ENCODE results near the gene DRG2. TPM values are rescaled to one million over a fixed set of nuclear protein-coding genes. Genes with fewer than 3 reads are reported as not detected.
A peak's percentile ranks its signal among the peaks of the same experiment; 100 is the strongest.

DRG2 gene
- polyA plus RNA-seq, 1 donor from 2014 or later, result 47.8 TPM

DNA sequence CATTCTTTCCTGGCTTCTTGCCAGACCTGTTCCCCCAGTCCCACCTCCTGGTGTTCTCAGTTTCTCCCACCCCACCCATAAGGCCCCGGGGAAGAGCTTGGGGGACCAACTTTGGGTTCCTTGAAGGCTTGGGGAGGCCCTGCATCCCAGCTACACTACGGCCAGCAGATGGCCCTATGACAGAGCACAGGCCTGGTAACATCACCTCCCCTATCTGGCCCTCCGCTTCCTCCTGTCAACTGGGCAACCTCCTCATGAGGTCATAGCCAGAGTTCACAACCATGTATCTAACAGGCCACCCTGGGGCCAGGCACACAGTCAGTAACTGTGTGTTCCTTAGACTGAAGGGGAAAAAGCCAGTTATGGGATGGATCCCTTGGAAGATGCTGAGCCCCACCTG is 52.2 kb downstream of the DRG2 start:
- Mint-ChIP-seq H3K4me1 (peaks cover 4 to 5% (median 4%) of the 10 kb centered on the region in 3 donors), H3K4me3 (no peak overlapping the region), H3K27me3 (peaks cover 2% of the 10 kb centered on the region), H3K9me3 (no peaks in the 10 kb centered on the region), H3K36me3 (no peaks in the 10 kb centered on the region), H3K27ac (peak overlapping the region in 1 of 3 donors; percentile 53)

DNA sequence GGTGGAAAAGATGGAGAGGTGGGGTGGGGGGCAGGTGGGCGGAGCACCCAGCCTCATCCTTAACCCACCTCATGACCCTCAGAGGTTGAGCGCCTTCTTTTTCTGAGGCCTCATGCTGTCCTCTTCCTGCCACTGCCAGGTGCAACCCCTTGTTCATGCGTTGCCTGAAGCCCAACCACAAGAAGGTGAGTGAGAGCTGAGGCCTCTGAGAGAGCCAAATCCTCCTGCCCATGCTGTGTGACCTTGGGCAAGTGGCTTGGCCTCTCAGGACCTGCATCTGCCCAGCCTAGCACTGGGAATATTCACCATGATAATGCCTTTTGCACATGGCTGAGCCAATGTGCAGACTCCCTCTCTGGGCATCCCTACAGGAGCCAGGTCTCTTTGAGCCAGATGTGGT is 52.9 kb downstream of the DRG2 start:
- H3K9me3 Mint-ChIP-seq, result no peaks in the 10 kb centered on the region
- no peak overlapping the region for H3K4me3 Mint-ChIP-seq
- no peak overlapping the region for H3K27ac Mint-ChIP-seq

DNA sequence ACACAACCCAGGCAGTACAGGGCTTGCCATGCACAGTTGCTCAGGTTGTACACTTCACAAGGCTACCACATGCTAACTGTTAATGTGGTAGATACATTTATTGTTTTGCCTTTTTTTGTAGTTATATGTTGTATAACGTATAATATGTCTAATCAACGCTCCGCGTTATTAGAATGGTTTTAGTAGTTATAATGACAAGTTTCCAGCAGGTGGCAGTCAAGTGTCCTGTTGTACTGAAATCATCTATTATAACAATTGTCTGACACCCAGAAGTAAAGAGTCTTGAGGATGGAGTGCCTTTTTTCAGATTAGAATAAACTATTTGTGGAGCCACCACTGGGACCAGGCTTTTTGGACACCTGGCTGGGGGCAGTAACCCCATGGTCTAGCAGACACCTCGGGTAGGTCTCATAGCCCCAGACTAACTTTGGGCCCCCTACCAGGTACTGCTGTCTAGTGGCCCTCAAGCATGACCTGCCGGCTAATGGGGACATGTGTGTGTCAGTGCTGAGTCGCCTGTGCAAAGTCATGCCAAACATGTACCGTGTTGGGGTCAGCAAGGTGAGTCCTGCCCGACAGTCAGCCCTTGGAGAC is 53.6 kb downstream of the DRG2 start:
- H3K27ac Mint-ChIP-seq, result no peak overlapping the region
- H3K4me1 Mint-ChIP-seq, result peaks cover 4 to 5% (median 4%) of the 10 kb centered on the region in 3 donors
- no peaks in the 10 kb centered on the region for H3K9me3 Mint-ChIP-seq
- no peak overlapping the region for H3K4me3 Mint-ChIP-seq
- peaks cover 2% of the 10 kb centered on the region for H3K27me3 Mint-ChIP-seq
- H3K36me3 Mint-ChIP-seq, result no peaks in the 10 kb centered on the region

More for the DNA sequence above, 52.9 kb downstream of the DRG2 start:
- no peaks in the 10 kb centered on the region for H3K36me3 Mint-ChIP-seq
- peaks cover 2% of the 10 kb centered on the region for H3K27me3 Mint-ChIP-seq
- peaks cover 4 to 5% (median 4%) of the 10 kb centered on the region in 3 donors for H3K4me1 Mint-ChIP-seq

DNA sequence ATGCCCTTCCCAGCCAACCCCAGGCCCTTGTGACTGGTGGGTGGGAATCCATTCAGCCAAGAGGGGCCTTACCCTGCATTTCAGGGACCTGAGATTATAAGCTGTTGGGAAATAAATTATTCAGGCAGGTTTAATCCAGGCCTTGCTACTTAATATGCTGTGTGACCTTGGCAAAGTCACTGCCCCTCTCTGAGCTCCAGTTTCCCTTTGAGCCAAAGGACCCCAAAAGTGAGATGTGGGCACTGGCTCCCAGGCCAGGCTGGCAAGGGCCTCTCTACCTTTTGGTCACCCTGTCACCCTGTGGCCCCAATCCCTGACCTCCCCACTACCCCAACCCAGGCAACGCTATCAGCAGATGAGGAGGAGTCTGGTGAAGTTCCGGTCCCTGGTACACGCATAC is 54.7 kb downstream of the DRG2 start:
- no peak overlapping the region for H3K27ac Mint-ChIP-seq
- H3K4me1 Mint-ChIP-seq, result peaks cover 4 to 5% (median 4%) of the 10 kb centered on the region in 3 donors
- no peaks in the 10 kb centered on the region for H3K9me3 Mint-ChIP-seq
- no peak overlapping the region for H3K4me3 Mint-ChIP-seq
- H3K27me3 Mint-ChIP-seq, result peaks cover 2% of the 10 kb centered on the region
- H3K36me3 Mint-ChIP-seq, result no peaks in the 10 kb centered on the region

DNA sequence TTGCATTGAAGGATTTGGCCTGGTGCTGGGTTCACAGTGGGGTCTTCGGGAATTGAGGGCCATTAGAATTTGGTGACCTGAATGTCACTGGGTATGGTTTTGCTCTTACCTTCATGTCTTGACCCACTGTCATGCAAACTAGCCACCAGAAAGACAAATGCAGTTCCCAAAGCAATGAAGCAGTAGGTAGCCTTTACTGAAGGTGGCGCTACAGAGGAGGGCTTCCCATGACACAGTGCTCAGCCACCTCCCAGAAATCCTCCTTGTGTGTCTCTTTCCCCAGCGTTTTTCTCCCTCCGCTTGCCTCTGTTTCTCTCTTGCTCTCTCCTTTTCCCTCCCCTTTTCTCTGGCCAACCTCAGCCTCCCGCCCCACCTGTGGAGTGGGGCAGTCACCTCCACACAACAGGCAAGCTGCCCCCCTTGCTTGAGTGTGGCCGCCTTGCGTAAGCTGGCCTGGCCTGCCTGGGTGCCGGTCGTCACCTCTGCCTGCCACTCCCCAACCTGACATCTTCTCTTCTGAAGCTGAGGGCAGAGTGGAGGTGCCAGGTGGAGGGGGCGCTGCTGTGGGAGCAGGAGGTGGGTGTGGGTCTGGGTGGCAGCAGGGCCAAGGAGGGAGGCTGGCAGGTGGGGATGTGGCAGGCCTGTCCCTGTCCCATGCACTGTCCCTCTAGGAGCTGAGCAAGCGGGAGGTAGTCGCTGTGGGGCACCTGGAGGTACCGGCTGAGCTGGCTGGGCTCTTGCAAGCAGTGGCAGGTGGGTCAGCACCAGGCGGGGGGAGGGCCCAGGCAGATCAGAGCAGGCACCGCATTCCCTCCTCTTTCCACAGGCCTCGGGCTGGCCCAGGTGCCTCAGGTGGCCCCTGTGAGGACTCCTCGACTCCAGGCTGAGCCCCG is 55.5 kb downstream of the DRG2 start:
- no peaks in the 10 kb centered on the region for H3K27me3 Mint-ChIP-seq

DNA sequence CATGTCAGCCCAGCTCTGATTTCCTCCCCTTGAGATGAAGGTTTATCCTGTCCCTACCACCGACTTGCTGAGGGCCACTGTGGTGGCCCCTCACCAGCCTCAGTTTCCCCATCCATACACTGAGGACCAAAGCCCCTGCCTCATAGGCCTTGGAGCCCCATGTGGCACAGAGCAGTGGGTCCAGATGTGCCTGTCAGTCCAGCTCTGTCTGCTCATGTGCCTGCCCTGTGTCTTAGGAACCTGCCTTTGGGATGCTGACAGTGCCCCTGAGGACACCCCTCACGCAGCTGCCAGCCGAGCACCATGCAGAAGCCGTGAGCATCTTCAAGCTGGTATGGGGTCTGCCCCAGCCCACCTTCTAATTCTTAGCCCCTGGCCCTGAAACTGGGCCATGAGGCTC is 56.5 kb downstream of the DRG2 start:
- no peak overlapping the region for H3K4me3 Mint-ChIP-seq
- H3K36me3 Mint-ChIP-seq, result no peaks in the 10 kb centered on the region
- H3K4me1 Mint-ChIP-seq, result peaks cover 4 to 5% (median 4%) of the 10 kb centered on the region in 3 donors

More for the DNA sequence above, 55.5 kb downstream of the DRG2 start:
- Mint-ChIP-seq H3K4me3 (no peak overlapping the region), H3K27ac (no peak overlapping the region), H3K4me1 (peaks cover 4 to 5% (median 4%) of the 10 kb centered on the region in 3 donors), H3K9me3 (no peaks in the 10 kb centered on the region), H3K36me3 (no peaks in the 10 kb centered on the region)

DNA sequence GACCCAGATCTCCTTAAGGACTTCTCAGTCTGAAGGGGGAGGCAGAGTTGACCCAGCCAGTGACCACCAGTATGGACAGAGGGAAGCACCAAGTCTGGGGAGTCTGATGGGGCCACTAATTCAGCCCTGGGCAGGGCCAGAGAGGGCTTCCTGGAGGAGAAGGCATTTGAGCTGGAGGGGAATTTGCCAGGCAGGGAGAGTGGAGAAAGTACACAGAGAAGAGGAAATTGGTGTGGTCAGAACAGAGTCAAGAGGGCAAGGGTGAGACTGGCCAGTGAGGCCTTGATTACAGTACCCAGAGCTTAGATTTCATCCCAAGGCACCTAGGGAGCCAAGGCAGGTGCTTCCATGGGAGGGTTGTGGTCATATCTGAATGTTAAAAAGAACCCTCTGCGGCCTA is 57.1 kb downstream of the DRG2 start:
- Mint-ChIP-seq H3K36me3 (no peaks in the 10 kb centered on the region), H3K4me3 (no peak overlapping the region), H3K27ac (no peak overlapping the region), H3K4me1 (peaks cover 4 to 5% (median 4%) of the 10 kb centered on the region in 3 donors), H3K27me3 (no peaks in the 10 kb centered on the region), H3K9me3 (no peaks in the 10 kb centered on the region)

More for the DNA sequence above, 56.5 kb downstream of the DRG2 start:
- H3K27ac Mint-ChIP-seq, result no peak overlapping the region
- H3K27me3 Mint-ChIP-seq, result no peaks in the 10 kb centered on the region
- H3K9me3 Mint-ChIP-seq, result no peaks in the 10 kb centered on the region

DNA sequence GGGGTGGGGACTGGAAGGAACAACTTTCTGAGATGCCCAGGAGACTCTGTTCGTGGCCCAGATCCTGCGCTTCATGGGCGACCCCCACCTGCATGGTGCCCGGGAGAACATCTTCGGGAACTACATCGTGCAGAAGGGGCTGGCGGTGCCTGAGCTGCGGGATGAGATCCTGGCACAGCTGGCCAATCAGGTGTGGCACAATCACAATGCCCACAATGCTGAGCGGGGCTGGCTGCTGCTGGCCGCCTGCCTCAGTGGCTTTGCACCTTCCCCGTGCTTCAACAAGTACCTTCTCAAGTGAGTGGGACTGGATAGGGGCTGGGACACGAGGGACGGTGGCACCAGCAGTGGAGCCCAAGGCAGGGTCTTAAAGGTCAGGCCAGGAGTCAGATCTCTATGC is 58.1 kb downstream of the DRG2 start:
- H3K4me3 Mint-ChIP-seq, result no peak overlapping the region
- no peaks in the 10 kb centered on the region for H3K36me3 Mint-ChIP-seq
- no peak overlapping the region for H3K27ac Mint-ChIP-seq
- H3K4me1 Mint-ChIP-seq, result peaks cover 4 to 5% (median 4%) of the 10 kb centered on the region in 3 donors
- no peaks in the 10 kb centered on the region for H3K9me3 Mint-ChIP-seq
- no peaks in the 10 kb centered on the region for H3K27me3 Mint-ChIP-seq

DNA sequence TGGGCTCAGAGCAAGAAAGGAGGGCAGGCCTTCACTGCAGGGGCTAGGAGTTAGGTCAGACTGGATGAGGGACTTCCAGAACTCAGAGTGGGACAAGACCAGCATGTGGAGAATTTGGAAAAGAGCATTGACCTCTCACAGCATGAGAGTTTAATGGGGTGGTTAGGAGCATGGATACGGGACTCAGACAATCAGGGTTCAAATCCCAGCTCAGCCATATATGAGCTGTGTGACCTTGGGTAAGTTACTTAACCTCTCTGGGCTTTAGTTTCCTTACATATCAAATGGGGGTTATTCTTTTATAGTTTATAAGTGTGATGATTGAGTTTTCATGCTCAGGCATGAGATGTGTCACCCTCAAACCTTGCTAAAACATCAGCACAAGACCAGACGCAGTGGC is 58.5 kb downstream of the DRG2 start:
- H3K9me3 Mint-ChIP-seq, result no peaks in the 10 kb centered on the region
- H3K4me1 Mint-ChIP-seq, result peaks cover 1 to 2% (median 1%) of the 10 kb centered on the region in 3 donors
- no peak overlapping the region for H3K4me3 Mint-ChIP-seq
- no peak overlapping the region for H3K27ac Mint-ChIP-seq
- H3K36me3 Mint-ChIP-seq, result no peaks in the 10 kb centered on the region
- no peaks in the 10 kb centered on the region for H3K27me3 Mint-ChIP-seq

DNA sequence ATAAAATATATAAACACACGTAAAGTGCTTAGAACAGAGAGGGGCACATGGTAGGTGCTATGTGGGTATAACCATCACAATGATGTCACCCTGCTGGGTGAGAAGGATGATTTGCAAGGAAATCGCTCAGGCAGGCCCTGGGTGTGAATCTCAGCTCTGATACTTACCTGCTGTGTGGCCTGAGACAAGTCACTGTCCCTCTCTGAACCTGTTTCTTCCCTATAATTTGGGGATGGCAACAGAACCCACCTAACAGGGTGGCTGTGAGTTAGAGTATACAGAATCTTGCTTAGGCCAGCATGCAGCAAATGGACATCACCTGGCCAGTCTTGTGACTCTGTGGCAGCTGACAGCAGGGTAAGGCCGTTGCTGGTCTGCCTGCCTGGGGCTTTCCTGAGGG is 59.2 kb downstream of the DRG2 start:
- Mint-ChIP-seq H3K9me3 (no peaks in the 10 kb centered on the region), H3K4me3 (no peak overlapping the region), H3K4me1 (no peaks in the 10 kb centered on the region), H3K27me3 (no peaks in the 10 kb centered on the region), H3K36me3 (no peaks in the 10 kb centered on the region), H3K27ac (peak overlapping the region in 1 of 3 donors; percentile 71)

DNA sequence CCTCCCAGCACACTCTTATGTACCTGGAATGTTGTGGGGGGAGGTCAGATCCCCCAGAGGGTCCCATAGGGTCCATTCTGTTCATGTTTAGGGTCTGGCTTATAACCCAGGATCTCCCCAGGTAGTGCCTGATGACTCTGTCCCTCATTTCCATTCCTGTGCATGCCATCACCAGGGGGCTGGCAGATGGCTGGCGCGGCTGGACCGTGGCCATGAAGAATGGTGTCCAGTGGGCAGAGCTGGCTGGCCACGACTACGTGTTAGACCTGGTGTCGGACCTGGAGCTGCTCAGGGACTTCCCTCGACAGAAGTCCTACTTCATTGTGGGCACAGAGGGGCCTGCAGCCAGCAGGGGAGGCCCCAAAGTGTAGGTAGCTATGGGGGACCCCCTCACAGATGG is 60.8 kb downstream of the DRG2 start:
- Mint-ChIP-seq H3K36me3 (peaks cover 2% of the 10 kb centered on the region), H3K4me1 (peaks cover 0 to 4% (median 3%) of the 10 kb centered on the region in 3 donors), H3K27me3 (no peaks in the 10 kb centered on the region), H3K4me3 (no peak overlapping the region), H3K9me3 (no peaks in the 10 kb centered on the region), H3K27ac (peak overlapping the region in 1 of 3 donors; percentile 50)

DNA sequence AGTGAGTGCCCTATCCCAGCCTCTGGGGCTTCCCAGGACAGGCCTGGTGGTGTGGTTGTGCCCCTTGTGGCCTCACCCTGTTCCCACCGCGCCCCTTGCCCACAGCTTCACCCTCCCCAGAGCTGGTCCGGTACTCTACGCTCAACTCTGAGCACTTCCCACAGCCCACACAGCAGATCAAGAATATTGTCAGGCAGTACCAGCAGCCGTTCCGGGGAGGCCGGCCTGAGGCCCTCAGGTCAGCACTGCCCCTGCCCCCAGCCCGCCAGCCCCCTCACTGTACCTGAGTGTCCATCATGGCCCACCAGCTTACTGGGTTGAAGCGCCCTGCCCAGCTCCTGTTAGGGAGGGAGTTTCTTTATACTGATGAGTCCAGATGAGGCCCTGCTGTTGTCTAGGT is 63.5 kb downstream of the DRG2 start:
- no peak overlapping the region for H3K27ac Mint-ChIP-seq
- peaks cover 2% of the 10 kb centered on the region for H3K36me3 Mint-ChIP-seq
- peak overlapping the region in 1 of 4 donors; percentile 74 for H3K4me3 Mint-ChIP-seq
- no peaks in the 10 kb centered on the region for H3K9me3 Mint-ChIP-seq
- peaks cover 0 to 12% (median 9%) of the 10 kb centered on the region in 3 donors for H3K4me1 Mint-ChIP-seq
- H3K27me3 Mint-ChIP-seq, result no peaks in the 10 kb centered on the region

DNA sequence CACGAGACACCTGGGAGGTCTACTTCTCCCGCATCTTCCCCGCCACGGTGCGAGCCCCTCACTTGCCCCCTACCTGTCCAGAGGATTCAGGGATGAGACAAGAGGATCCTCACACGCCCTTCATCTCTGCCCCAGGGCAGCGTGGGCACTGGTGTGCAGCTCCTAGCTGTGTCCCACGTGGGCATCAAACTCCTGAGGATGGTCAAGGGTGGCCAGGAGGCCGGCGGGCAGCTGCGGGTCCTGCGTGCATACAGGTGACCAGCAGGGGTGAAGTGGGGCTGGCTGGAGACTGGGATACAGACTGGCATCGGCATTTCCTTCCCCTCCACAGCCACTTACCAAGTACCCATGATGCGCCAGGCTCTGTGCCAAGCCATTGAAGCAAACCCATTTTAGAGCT is 67.4 kb downstream of the DRG2 start:
- Mint-ChIP-seq H3K9me3 (no peaks in the 10 kb centered on the region), H3K4me3 (peak overlapping the region in 1 of 4 donors; percentile 74), H3K4me1 (peaks cover 0 to 20% (median 18%) of the 10 kb centered on the region in 3 donors), H3K27ac (peak overlapping the region in 1 of 3 donors; percentile 39), H3K27me3 (no peaks in the 10 kb centered on the region), H3K36me3 (peaks cover 2% of the 10 kb centered on the region)

DNA sequence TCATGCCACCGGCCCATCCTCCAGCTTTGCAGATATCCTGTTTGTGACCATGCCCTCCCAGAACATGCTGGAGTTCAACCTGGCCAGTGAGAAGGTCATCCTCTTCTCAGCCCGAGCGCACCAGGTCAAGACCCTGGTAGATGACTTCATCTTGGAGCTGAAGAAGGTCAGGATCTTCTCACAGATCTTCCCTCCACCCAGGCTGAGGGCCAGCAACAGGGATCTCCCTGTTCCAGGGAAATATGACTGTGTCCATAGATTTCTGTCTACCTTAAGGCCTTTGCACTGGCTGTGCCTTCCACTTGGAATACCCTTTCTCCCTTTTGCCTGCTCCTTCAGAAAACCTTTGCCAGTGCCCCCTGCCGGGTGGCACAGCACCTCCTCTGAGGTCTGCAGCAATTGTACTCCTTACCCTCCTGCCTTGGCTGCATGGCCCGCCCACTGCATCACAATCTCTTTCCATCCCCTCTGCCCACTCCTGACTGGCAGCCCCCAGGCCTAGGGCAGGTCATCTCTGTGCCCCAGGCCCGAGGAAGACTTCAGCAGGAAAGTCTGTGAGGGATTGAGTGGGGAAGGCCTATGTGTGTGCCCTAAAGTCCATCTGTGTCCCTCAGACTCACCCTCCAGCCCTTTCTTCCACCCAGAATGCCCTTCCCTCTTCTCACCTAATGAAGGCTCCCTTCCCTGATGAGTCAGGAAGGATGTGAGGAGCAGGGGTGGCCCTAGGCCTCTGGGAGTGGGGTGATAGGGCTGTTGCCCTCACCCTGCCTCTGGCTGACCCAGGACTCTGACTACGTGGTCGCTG is 68.6 kb downstream of the DRG2 start:
- Mint-ChIP-seq H3K4me3 (peak overlapping the region in 1 of 4 donors; percentile 27), H3K4me1 (peaks cover 0 to 20% (median 18%) of the 10 kb centered on the region in 3 donors), H3K27me3 (peaks cover 2% of the 10 kb centered on the region), H3K36me3 (peaks cover 2% of the 10 kb centered on the region), H3K9me3 (no peaks in the 10 kb centered on the region), H3K27ac (peak overlapping the region in 1 of 3 donors; percentile 45)

DNA sequence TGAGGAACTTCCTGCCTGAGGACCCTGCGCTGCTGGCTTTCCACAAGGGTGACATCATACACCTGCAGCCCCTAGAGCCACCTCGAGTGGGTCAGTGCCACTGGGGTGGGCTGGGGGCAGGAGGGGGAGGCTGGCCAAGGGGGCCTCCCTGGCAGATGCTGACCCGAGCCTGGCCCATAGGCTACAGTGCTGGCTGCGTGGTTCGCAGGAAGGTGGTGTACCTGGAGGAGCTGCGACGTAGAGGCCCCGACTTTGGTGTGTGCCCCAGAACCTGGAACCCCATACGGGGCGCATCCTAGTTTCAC is 69.2 kb downstream of the DRG2 start:
- Mint-ChIP-seq H3K27ac (peak overlapping the region in 1 of 3 donors; percentile 19), H3K27me3 (peaks cover 4% of the 10 kb centered on the region), H3K9me3 (no peaks in the 10 kb centered on the region), H3K4me3 (peak overlapping the region in 2 of 4 donors; percentile 17 to 74), H3K36me3 (peaks cover 2% of the 10 kb centered on the region), H3K4me1 (peaks cover 0 to 20% (median 18%) of the 10 kb centered on the region in 3 donors)

Measured in IgD-negative memory B cell (primary cell).